ENCODE measurements around the gene PCP2.

Gene PCP2

GRCh38 chr19:7597689-7598088 lies 35.8 kb downstream of the PCP2 start:
- no peak for ATAC-seq

GRCh38 chr19:7596211-7596937 lies 37.1 kb downstream of the PCP2 start:
- TF ChIP-seq PPARA (CRISPR knock-in tag; IDR thresholded peaks at IDR 0.05; ENCODE audit: borderline replicate concordance) (no peak), ZNF8 (CRISPR knock-in tag; IDR thresholded peaks at IDR 0.05) (no peak), TSHZ2 (CRISPR knock-in tag; IDR thresholded peaks at IDR 0.05) (no peak), CSRNP3 (CRISPR knock-in tag; IDR thresholded peaks at IDR 0.05) (no peak), ZFP3 (CRISPR knock-in tag; IDR thresholded peaks at IDR 0.05) (no peak), ZC3H10 (CRISPR knock-in tag; IDR thresholded peaks at IDR 0.05) (no peak), SNAI2 (CRISPR knock-in tag; IDR thresholded peaks at IDR 0.05) (no peak), TOX (CRISPR knock-in tag; IDR thresholded peaks at IDR 0.05; ENCODE audit: borderline replicate concordance) (no peak), PATZ1 (CRISPR knock-in tag; IDR thresholded peaks at IDR 0.05; ENCODE audit: borderline replicate concordance) (no peak), ZNF565 (CRISPR knock-in tag; conservative IDR thresholded peaks at IDR 0.05; ENCODE audit: low read depth) (no peak), GLIS3 (CRISPR knock-in tag; IDR thresholded peaks at IDR 0.05) (no peak), CREB5 (CRISPR knock-in tag; IDR thresholded peaks at IDR 0.05; ENCODE audit: low read depth) (no peak)
- no peak for ATAC-seq

More at GRCh38 chr19:7597689-7598088, 35.8 kb downstream of the PCP2 start:
- TF ChIP-seq CREB5 (CRISPR knock-in tag; IDR thresholded peaks at IDR 0.05; ENCODE audit: low read depth) (no peak), PATZ1 (CRISPR knock-in tag; IDR thresholded peaks at IDR 0.05; ENCODE audit: borderline replicate concordance) (no peak)

- peak; percentile 87 for ATAC-seq
- no peak for TF ChIP-seq GLIS3 (CRISPR knock-in tag; IDR thresholded peaks at IDR 0.05)
- no peak for TF ChIP-seq TOX (CRISPR knock-in tag; IDR thresholded peaks at IDR 0.05; ENCODE audit: borderline replicate concordance)
- TF ChIP-seq CSRNP3 (CRISPR knock-in tag; IDR thresholded peaks at IDR 0.05): no peak
- TF ChIP-seq ESRRG (CRISPR knock-in tag; IDR thresholded peaks at IDR 0.05): no peak
- TF ChIP-seq ISL1 (CRISPR knock-in tag; IDR thresholded peaks at IDR 0.05): no peak
- TF ChIP-seq ARNTL (CRISPR knock-in tag; IDR thresholded peaks at IDR 0.05; ENCODE audit: borderline replicate concordance, low read depth): no peak
- TF ChIP-seq CSDC2 (CRISPR knock-in tag; IDR thresholded peaks at IDR 0.05): no peak
- no peak for TF ChIP-seq BACH2 (CRISPR knock-in tag; IDR thresholded peaks at IDR 0.05; ENCODE audit: borderline replicate concordance)
- TF ChIP-seq ZNF565 (CRISPR knock-in tag; conservative IDR thresholded peaks at IDR 0.05; ENCODE audit: low read depth): no peak
- TF ChIP-seq TSHZ2 (CRISPR knock-in tag; IDR thresholded peaks at IDR 0.05): no peak
Measured at GRCh38 chr19:7595466-7596133, 37.9 kb downstream of the PCP2 start, which contains the start of gene CAMSAP3. CAMSAP3 (plus strand) TSS chr19:7595863; CDS start chr19:7596003, 140 bp downstream.
